Measurements from ENCODE around the gene DCDC1.

GRCh38 chr11:31327417-31327816 lies 42.1 kb downstream of the DCDC1 start:
- TF ChIP-seq CTCF (IDR thresholded peaks at IDR 0.05 in 2 of 3, conservative IDR thresholded peaks at IDR 0.05 in 1 of 3; ENCODE audit: borderline replicate concordance in 1 of 3, insufficient read depth in 1 of 3, low read depth in 2 of 3, low read length in 2 of 3): no peak
- TF ChIP-seq POLR2A (IDR thresholded peaks at IDR 0.05; ENCODE audit: borderline replicate concordance, extremely low read depth, insufficient read depth, insufficient read length): no peak
- no peak for TF ChIP-seq EZH2phosphoT487 (IDR thresholded peaks at IDR 0.05; ENCODE audit: borderline replicate concordance)
- no peak for TF ChIP-seq POLR2AphosphoS5 (IDR thresholded peaks at IDR 0.05; ENCODE audit: low read depth, low read length)
- no peak for TF ChIP-seq REST (IDR thresholded peaks at IDR 0.05; ENCODE audit: low read depth)
- no peak for TF ChIP-seq RAD21 (IDR thresholded peaks at IDR 0.05; ENCODE audit: low read depth)
- no peak for TF ChIP-seq YY1 (IDR thresholded peaks at IDR 0.05; ENCODE audit: extremely low read depth, insufficient replicate concordance, low read depth, low read length)
- TF ChIP-seq MAX (IDR thresholded peaks at IDR 0.05): no peak
- no peak for TF ChIP-seq EZH2 (IDR thresholded peaks at IDR 0.05)
- no peak for TF ChIP-seq ATF3 (IDR thresholded peaks at IDR 0.05)
- TF ChIP-seq CEBPB (IDR thresholded peaks at IDR 0.05; ENCODE audit: low read depth): no peak
- no peak for TF ChIP-seq ZBTB33 (IDR thresholded peaks at IDR 0.05; ENCODE audit: extremely low read depth, insufficient replicate concordance, low read length)

Data from HCT116 (cell line).